ENCODE measurements around the gene ZNF746.

Gene ZNF746

GRCh38 chr7:149469806-149470205, 27.8 kb downstream of the ZNF746 start:
- ATAC-seq: no peak
- no peak for TF ChIP-seq ESRRG (CRISPR knock-in tag; IDR thresholded peaks at IDR 0.05)
- TF ChIP-seq, protein P1, sequence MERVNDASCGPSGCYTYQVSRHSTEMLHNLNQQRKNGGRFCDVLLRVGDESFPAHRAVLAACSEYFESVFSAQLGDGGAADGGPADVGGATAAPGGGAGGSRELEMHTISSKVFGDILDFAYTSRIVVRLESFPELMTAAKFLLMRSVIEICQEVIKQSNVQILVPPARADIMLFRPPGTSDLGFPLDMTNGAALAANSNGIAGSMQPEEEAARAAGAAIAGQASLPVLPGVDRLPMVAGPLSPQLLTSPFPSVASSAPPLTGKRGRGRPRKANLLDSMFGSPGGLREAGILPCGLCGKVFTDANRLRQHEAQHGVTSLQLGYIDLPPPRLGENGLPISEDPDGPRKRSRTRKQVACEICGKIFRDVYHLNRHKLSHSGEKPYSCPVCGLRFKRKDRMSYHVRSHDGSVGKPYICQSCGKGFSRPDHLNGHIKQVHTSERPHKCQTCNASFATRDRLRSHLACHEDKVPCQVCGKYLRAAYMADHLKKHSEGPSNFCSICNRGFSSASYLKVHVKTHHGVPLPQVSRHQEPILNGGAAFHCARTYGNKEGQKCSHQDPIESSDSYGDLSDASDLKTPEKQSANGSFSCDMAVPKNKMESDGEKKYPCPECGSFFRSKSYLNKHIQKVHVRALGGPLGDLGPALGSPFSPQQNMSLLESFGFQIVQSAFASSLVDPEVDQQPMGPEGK (CRISPR knock-in tag; IDR thresholded peaks at IDR 0.05; ENCODE audit: borderline replicate concordance): no peak
- no peak for TF ChIP-seq CREB5 (CRISPR knock-in tag; IDR thresholded peaks at IDR 0.05; ENCODE audit: low read depth)
- TF ChIP-seq ISL1 (CRISPR knock-in tag; IDR thresholded peaks at IDR 0.05): no peak
- no peak for TF ChIP-seq ZNF8 (CRISPR knock-in tag; IDR thresholded peaks at IDR 0.05)
- TF ChIP-seq ZFP30 (CRISPR knock-in tag; IDR thresholded peaks at IDR 0.05): no peak
- TF ChIP-seq, protein P2, sequence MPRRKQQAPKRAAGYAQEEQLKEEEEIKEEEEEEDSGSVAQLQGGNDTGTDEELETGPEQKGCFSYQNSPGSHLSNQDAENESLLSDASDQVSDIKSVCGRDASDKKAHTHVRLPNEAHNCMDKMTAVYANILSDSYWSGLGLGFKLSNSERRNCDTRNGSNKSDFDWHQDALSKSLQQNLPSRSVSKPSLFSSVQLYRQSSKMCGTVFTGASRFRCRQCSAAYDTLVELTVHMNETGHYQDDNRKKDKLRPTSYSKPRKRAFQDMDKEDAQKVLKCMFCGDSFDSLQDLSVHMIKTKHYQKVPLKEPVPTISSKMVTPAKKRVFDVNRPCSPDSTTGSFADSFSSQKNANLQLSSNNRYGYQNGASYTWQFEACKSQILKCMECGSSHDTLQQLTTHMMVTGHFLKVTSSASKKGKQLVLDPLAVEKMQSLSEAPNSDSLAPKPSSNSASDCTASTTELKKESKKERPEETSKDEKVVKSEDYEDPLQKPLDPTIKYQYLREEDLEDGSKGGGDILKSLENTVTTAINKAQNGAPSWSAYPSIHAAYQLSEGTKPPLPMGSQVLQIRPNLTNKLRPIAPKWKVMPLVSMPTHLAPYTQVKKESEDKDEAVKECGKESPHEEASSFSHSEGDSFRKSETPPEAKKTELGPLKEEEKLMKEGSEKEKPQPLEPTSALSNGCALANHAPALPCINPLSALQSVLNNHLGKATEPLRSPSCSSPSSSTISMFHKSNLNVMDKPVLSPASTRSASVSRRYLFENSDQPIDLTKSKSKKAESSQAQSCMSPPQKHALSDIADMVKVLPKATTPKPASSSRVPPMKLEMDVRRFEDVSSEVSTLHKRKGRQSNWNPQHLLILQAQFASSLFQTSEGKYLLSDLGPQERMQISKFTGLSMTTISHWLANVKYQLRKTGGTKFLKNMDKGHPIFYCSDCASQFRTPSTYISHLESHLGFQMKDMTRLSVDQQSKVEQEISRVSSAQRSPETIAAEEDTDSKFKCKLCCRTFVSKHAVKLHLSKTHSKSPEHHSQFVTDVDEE (CRISPR knock-in tag; IDR thresholded peaks at IDR 0.05): no peak
- TF ChIP-seq POU6F1 (CRISPR knock-in tag; IDR thresholded peaks at IDR 0.05; ENCODE audit: borderline replicate concordance, low read depth): no peak
- TF ChIP-seq CSDC2 (CRISPR knock-in tag; IDR thresholded peaks at IDR 0.05): no peak
- no peak for TF ChIP-seq TCF4 (CRISPR knock-in tag; IDR thresholded peaks at IDR 0.05; ENCODE audit: borderline replicate concordance)
- no peak for TF ChIP-seq CSRNP3 (CRISPR knock-in tag; IDR thresholded peaks at IDR 0.05)

DNA sequence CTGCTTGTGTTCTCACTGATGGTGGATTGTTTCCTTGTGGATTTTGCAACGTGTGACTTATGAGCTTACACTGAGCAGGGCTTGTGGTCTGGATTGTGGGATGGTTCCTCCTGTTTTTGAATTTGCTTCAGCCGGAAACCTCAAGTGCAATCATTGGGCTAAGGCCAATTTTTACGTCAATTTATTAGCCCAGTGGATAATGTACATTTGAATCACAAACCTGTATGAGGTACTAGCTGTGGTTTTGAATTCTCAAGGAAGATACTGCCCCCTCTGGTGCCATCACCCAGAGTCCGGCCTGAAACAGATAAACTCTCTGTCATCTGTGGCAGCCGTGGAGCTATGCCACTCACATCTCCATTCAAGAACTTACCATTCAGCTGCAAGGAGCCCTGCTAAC, 29.4 kb downstream of the ZNF746 start:
- ATAC-seq: no peak
- TF ChIP-seq CSDC2 (CRISPR knock-in tag; IDR thresholded peaks at IDR 0.05): no peak
- no peak for TF ChIP-seq TCF4 (CRISPR knock-in tag; IDR thresholded peaks at IDR 0.05; ENCODE audit: borderline replicate concordance)
- TF ChIP-seq, protein P2 (CRISPR knock-in tag; IDR thresholded peaks at IDR 0.05): no peak
- no peak for TF ChIP-seq ZFP3 (CRISPR knock-in tag; IDR thresholded peaks at IDR 0.05)
- TF ChIP-seq BACH2 (CRISPR knock-in tag; IDR thresholded peaks at IDR 0.05; ENCODE audit: borderline replicate concordance): no peak
- TF ChIP-seq OSR1 (CRISPR knock-in tag; IDR thresholded peaks at IDR 0.05): no peak

DNA sequence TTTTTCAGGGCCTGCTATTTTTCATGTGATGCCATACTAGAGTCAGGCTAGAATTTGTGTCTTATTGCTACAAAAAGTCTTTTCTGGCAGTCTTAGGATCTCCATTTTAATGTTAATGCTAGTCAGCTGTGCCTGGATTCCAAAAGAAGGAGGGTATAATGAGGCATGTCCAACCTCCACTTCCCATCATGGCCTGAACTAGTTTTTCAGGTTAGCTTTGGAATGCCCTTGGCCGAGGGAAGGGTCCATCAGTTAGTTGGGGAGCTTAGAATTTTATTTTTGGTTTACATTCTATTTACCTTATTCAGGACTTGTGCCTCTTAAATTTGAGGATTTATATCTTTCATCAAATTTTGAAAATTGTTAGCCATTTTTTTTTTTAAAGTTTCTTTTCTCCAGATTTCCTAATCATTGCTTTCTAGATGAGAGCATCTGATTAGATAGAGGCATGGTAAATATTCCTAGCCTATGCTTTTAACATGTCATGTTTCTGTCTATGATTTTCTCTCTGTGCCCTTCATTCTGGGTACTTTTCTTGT, 30.2 kb downstream of the ZNF746 start:
- no peak for ATAC-seq
- TF ChIP-seq BACH2 (CRISPR knock-in tag; IDR thresholded peaks at IDR 0.05; ENCODE audit: borderline replicate concordance) (no peak), TOX (CRISPR knock-in tag; IDR thresholded peaks at IDR 0.05; ENCODE audit: borderline replicate concordance) (no peak), SNAI2 (CRISPR knock-in tag; IDR thresholded peaks at IDR 0.05) (no peak), CSDC2 (CRISPR knock-in tag; IDR thresholded peaks at IDR 0.05) (no peak), TCF4 (CRISPR knock-in tag; IDR thresholded peaks at IDR 0.05; ENCODE audit: borderline replicate concordance) (no peak), POU6F1 (CRISPR knock-in tag; IDR thresholded peaks at IDR 0.05; ENCODE audit: borderline replicate concordance, low read depth) (no peak), OSR1 (CRISPR knock-in tag; IDR thresholded peaks at IDR 0.05) (no peak), PPARA (CRISPR knock-in tag; IDR thresholded peaks at IDR 0.05; ENCODE audit: borderline replicate concordance) (no peak), ZC3H10 (CRISPR knock-in tag; IDR thresholded peaks at IDR 0.05) (no peak), ZFP30 (CRISPR knock-in tag; IDR thresholded peaks at IDR 0.05) (no peak), GLIS3 (CRISPR knock-in tag; IDR thresholded peaks at IDR 0.05) (no peak), ISL1 (CRISPR knock-in tag; IDR thresholded peaks at IDR 0.05) (no peak), ZNF565 (CRISPR knock-in tag; conservative IDR thresholded peaks at IDR 0.05; ENCODE audit: low read depth) (no peak), ESRRG (CRISPR knock-in tag; IDR thresholded peaks at IDR 0.05) (no peak)
- TF ChIP-seq, protein P1 (CRISPR knock-in tag; IDR thresholded peaks at IDR 0.05; ENCODE audit: borderline replicate concordance): no peak

All from SK-N-SH treated with all-trans-retinoic acid at 6 μM for 48 hours (cell line).